CD14-positive monocyte (primary cell): Measurements from ENCODE around the gene POLR2H. TPM values are rescaled to one million over a fixed set of nuclear protein-coding genes. Genes with fewer than 3 reads are reported as not detected.

Source experiments
- DNase-seq, 3 donors: peaks; one replicate each; pipeline ENCODE4 v3.0.0-alpha.2; 2011 to 2022
- H2AFZ ChIP-seq: 2 replicates; pipeline ENCODE4 v1.6.0; 2012; ENCODE audit warnings: mild to moderate bottlenecking, low read depth, low read length, inconsistent platforms; ENCODE audit not compliant: insufficient read depth, poor library complexity, severe bottlenecking
- H3K27ac ChIP-seq, 2 donors: 1 replicate in 1 of 2; 2 replicates in 1 of 2; pipeline ENCODE4 v1.5.1; 2012 to 2013; ENCODE audit warnings: low read length in 2 of 2, control low read depth in 1 of 2, inconsistent platforms in 1 of 2, low read depth in 1 of 2, mild to moderate bottlenecking in 1 of 2
- H3K27me3 ChIP-seq, 2 donors: one replicate each; pipeline versions ENCODE4 v1.6.0 to v1.6.1; 2011 to 2013; ENCODE audit warnings: low read length in 2 of 2; ENCODE audit not compliant: control insufficient read depth in 2 of 2, insufficient read depth in 2 of 2
- H3K36me3 ChIP-seq, 2 donors: replicated peaks in 1 of 2; 1 replicate in 1 of 2; 2 replicates in 1 of 2; pipeline versions ENCODE4 v1.5.1 to v1.6.1; 2012 to 2013; ENCODE audit warnings: low read length in 2 of 2, control low read depth in 1 of 2, inconsistent platforms in 1 of 2, mild to moderate bottlenecking in 1 of 2; ENCODE audit not compliant: insufficient read depth in 2 of 2, control insufficient read depth in 1 of 2
- H3K4me1 ChIP-seq, 2 donors: 1 replicate in 1 of 2; 2 replicates in 1 of 2; pipeline versions ENCODE4 v1.5.1 to v1.6.1; 2012 to 2013; ENCODE audit warnings: low read length in 2 of 2, control low read depth in 1 of 2, inconsistent platforms in 1 of 2, mild to moderate bottlenecking in 1 of 2, moderate library complexity in 1 of 2; ENCODE audit not compliant: insufficient read depth in 2 of 2, control insufficient read depth in 1 of 2
- H3K4me2 ChIP-seq: replicated peaks from 2 replicates; pipeline ENCODE3; 2012; ENCODE audit warnings: low read length, moderate library complexity, mild to moderate bottlenecking; ENCODE audit not compliant: poor library complexity, severe bottlenecking; ENCODE audit errors: extremely low read depth
- H3K4me3 ChIP-seq, 3 experiments: fragments of 200-600 bp in 1 of 3; sonication (generic) in 1 of 3; replicated peaks in 1 of 3; 1 replicate in 2 of 3; 2 replicates in 1 of 3; pipeline ENCODE4 v1.5.1; 2011 to 2013; ENCODE audit warnings: low read length in 3 of 3, mild to moderate bottlenecking in 3 of 3, control low read depth in 2 of 3, low read depth in 2 of 3, inconsistent platforms in 1 of 3, moderate library complexity in 1 of 3
- H3K79me2 ChIP-seq: 2 replicates; pipeline ENCODE4 v1.6.0; 2012; ENCODE audit warnings: mild to moderate bottlenecking, control low read depth, inconsistent platforms, low read length, moderate library complexity; ENCODE audit not compliant: insufficient read depth
- H3K9ac ChIP-seq: 2 replicates; pipeline ENCODE4 v1.6.0; 2017; ENCODE audit warnings: low read length, mild to moderate bottlenecking; ENCODE audit not compliant: insufficient read depth, poor library complexity, severe bottlenecking
- H3K9me3 ChIP-seq, 2 donors: replicated peaks in 1 of 2; 1 replicate in 1 of 2; 2 replicates in 1 of 2; pipeline versions ENCODE4 v1.5.1 to v1.6.1; 2012 to 2013; ENCODE audit warnings: low read length in 2 of 2, control low read depth in 1 of 2; ENCODE audit not compliant: control insufficient read depth in 1 of 2, insufficient read depth in 1 of 2
- H4K20me1 ChIP-seq: 2 replicates; pipeline ENCODE4 v1.6.0; 2012; ENCODE audit warnings: mild to moderate bottlenecking, low read length, control low read depth, moderate library complexity; ENCODE audit not compliant: insufficient read depth
- H3K27ac Mint-ChIP-seq, 7 donors: one replicate each; pipeline ENCODE4 v1.8.0; 2020; ENCODE audit warnings: mild to moderate bottlenecking in 7 of 7, mixed read lengths in 7 of 7, moderate library complexity in 6 of 7, inconsistent platforms in 2 of 7
- H3K27me3 Mint-ChIP-seq, 3 donors: one replicate each; pipeline ENCODE4 v1.8.0; 2021 to 2022; ENCODE audit warnings: low read depth in 3 of 3, mild to moderate bottlenecking in 3 of 3, mixed read lengths in 3 of 3, moderate library complexity in 3 of 3, inconsistent platforms in 1 of 3
- H3K36me3 Mint-ChIP-seq, 2 donors: one replicate each; pipeline ENCODE4 v1.8.0; 2020; ENCODE audit warnings: mixed read lengths in 2 of 2, inconsistent platforms in 1 of 2, mild to moderate bottlenecking in 1 of 2
- H3K4me1 Mint-ChIP-seq: one replicate; pipeline ENCODE4 v1.8.0; 2020; ENCODE audit warnings: mild to moderate bottlenecking, mixed read lengths
- H3K4me3 Mint-ChIP-seq, 2 donors: one replicate each; pipeline ENCODE4 v1.8.0; 2020; ENCODE audit warnings: mild to moderate bottlenecking in 2 of 2, mixed read lengths in 2 of 2, moderate library complexity in 1 of 2
- H3K9me3 Mint-ChIP-seq, 7 donors: one replicate each; pipeline ENCODE4 v1.8.0; 2020 to 2022; ENCODE audit warnings: mixed read lengths in 7 of 7, mild to moderate bottlenecking in 6 of 7, moderate library complexity in 6 of 7, inconsistent platforms in 2 of 7
- CTCF ChIP-seq: fragments of 200-600 bp; IDR thresholded peaks from one replicate; pipeline ENCODE4 v1.8.0; 2022; ENCODE audit warnings: antibody characterized with exemption, mild to moderate bottlenecking
- WGBS: methylation state at CpG from one replicate; pipeline ENCODE4 v1.1.5; 2013; ENCODE audit warnings: missing lambda C conversion rate; ENCODE audit not compliant: insufficient coverage; 5-methylcytosine and 5-hydroxymethylcytosine counted together
- intact Hi-C, 2 donors: fragments of 100-400 bp; cut with micrococcal nuclease; formaldehyde crosslinking; loops; one replicate each; pipeline versions ENCODE4 v1.15.0 to v1.15.1; 2023
- polyA plus RNA-seq, 3 donors: library from polyadenylated mRNA; depleted of rRNA in 1 of 3; unstranded in 2 of 3; stranded (reverse) in 1 of 3; fragments of 300-500 nt in 2 of 3; fragments of >200 nt in 1 of 3; fragmentation: Illumina TruSeq in 2 of 3; gene quantifications; 1 replicate in 2 of 3; 2 replicates in 1 of 3; pipeline ENCODE4 v1.2.3, GENCODE V29; 2012 to 2021

POLR2H gene
- polyA plus RNA-seq, 3 donors: 21.7 to 67.3 (median 24.6) TPM

- H3K4me1 Mint-ChIP-seq: peaks cover 2% of the 10 kb centered on the region
- no peaks in the 10 kb centered on the region for H3K36me3 Mint-ChIP-seq
- H3K9me3 Mint-ChIP-seq: peaks cover 0 to 1% (median 0%) of the 10 kb centered on the region in 7 donors
- Histone ChIP-seq H4K20me1 (no peaks in the 10 kb centered on the region), H3K4me1 (no peaks in the 10 kb centered on the region), H3K4me2 (no peak overlapping the region), H3K79me2 (no peaks in the 10 kb centered on the region), H3K27ac (no peak overlapping the region), H3K9ac (no peak overlapping the region), H3K9me3 (no peaks in the 10 kb centered on the region), H3K36me3 (no peaks in the 10 kb centered on the region), H3K27me3 (peaks cover 0 to 10% of the 10 kb centered on the region in 2 donors), H2AFZ (no peak overlapping the region), H3K4me3 (no peak overlapping the region)
- DNase-seq: no peak
- H3K27ac Mint-ChIP-seq: no peak overlapping the region
- intact Hi-C loops: no loop called here
- 89% methylated on average over 3 of the region's 5 CpGs for WGBS
- peak overlapping the region in 1 of 2 donors; percentile 51 for H3K4me3 Mint-ChIP-seq
- H3K27me3 Mint-ChIP-seq: peaks cover 12 to 32% (median 23%) of the 10 kb centered on the region in 3 donors
- TF ChIP-seq CTCF: no peak
Observed at GRCh38 chr3:184389935-184390528, 28.5 kb downstream of the POLR2H start.

- H3K27me3 Mint-ChIP-seq: peaks cover 7 to 26% (median 16%) of the 10 kb centered on the region in 3 donors
Observed at GRCh38 chr3:184391266-184391665, 29.8 kb downstream of the POLR2H start.

More at GRCh38 chr3:184391266-184391665, 29.8 kb downstream of the POLR2H start:
- Mint-ChIP-seq H3K4me3 (no peak overlapping the region), H3K4me1 (peaks cover 2% of the 10 kb centered on the region), H3K27ac (no peak overlapping the region), H3K36me3 (no peaks in the 10 kb centered on the region), H3K9me3 (peaks cover 0 to 1% (median 0%) of the 10 kb centered on the region in 7 donors)
- Histone ChIP-seq H3K27ac (no peak overlapping the region), H3K79me2 (no peaks in the 10 kb centered on the region), H3K4me3 (no peak overlapping the region), H3K4me1 (no peaks in the 10 kb centered on the region), H2AFZ (no peak overlapping the region), H4K20me1 (no peaks in the 10 kb centered on the region), H3K9me3 (no peaks in the 10 kb centered on the region), H3K27me3 (peaks cover 0 to 10% of the 10 kb centered on the region in 2 donors), H3K9ac (no peak overlapping the region), H3K4me2 (no peak overlapping the region), H3K36me3 (no peaks in the 10 kb centered on the region)
- WGBS: 92% methylated on average over 3 of the region's 3 CpGs
- DNase-seq: no peak
- no peak for TF ChIP-seq CTCF
- intact Hi-C loops: no loop called here
